ENCODE measurements around the gene CCNF. TPM values are rescaled to one million over a fixed set of nuclear protein-coding genes. Genes with fewer than 3 reads are reported as not detected.

CCNF gene
- polyA plus RNA-seq, 1 donor (not counting 4 experiments of a cell fraction or from before 2014, with no cell fraction given): 3.5 TPM

- Histone ChIP-seq H2AFZ (ENCODE audit: control insufficient read depth, low read length) (peak overlapping the region; percentile 87), H3K4me2 (ENCODE audit: control insufficient read depth, extremely low read depth, insufficient read depth, low read depth, low read length) (peak overlapping the region; percentile 93), H3K4me3 (ENCODE audit: control insufficient read depth in 2 of 3, extremely low read depth in 1 of 3, insufficient read depth in 2 of 3, low read depth in 1 of 3, low read length in 3 of 3) (peak overlapping the region; percentile 43 to 82 (median 76)), H3K9me3 (ENCODE audit: control insufficient read depth, low read depth, low read length) (no peaks in the 10 kb centered on the region), H3K27me3 (ENCODE audit: control insufficient read depth, extremely low read depth, insufficient read depth, low read length) (no peaks in the 10 kb centered on the region), H3K27ac (ENCODE audit: control insufficient read depth, insufficient read depth, low read length) (no peak overlapping the region), H4K20me1 (ENCODE audit: control insufficient read depth, extremely low read depth, insufficient read depth, low read length) (no peaks in the 10 kb centered on the region), H3K79me2 (ENCODE audit: control insufficient read depth, insufficient read depth, low read length) (no peaks in the 10 kb centered on the region), H3K9ac (ENCODE audit: control insufficient read depth, extremely low read depth, insufficient read depth, low read length) (peak overlapping the region; percentile 61), H3K4me1 (ENCODE audit: control insufficient read depth, extremely low read depth, insufficient read depth, low read length) (peaks cover 10% of the 10 kb centered on the region), H3K9me1 (ENCODE audit: control insufficient read depth, extremely low read depth, insufficient read depth, low read length) (no peaks in the 10 kb centered on the region), H3K36me3 (ENCODE audit: control insufficient read depth in 2 of 2, extremely low read depth in 1 of 2, insufficient read depth in 2 of 2, low read length in 2 of 2) (peaks cover 8 to 17% of the 10 kb centered on the region in 2 experiments)
- FAIRE-seq (no peak), DNase-seq (ENCODE audit: low read depth, low spot score) (no peak)
- dilution Hi-C loops (cut with MboI; ENCODE audit: extremely low pct_ligation_motif_present, low sequenced_read_pairs): no loop called here
- no peak for TF ChIP-seq EZH2 (IDR thresholded peaks at IDR 0.05; ENCODE audit: low read length)
- TF ChIP-seq CTCF (optimal IDR thresholded peaks at IDR 0.05 in 1 of 3, IDR thresholded peaks at IDR 0.05 in 1 of 3, conservative IDR thresholded peaks at IDR 0.05 in 1 of 3; ENCODE audit: extremely low read depth in 1 of 3, insufficient read depth in 2 of 3, low read length in 3 of 3): no peak
These were observed 29.8 kb downstream of the CCNF start for GRCh38 chr16:2458887-2459646.

GRCh38 chr16:2459647-2460390 lies 30.6 kb downstream of the CCNF start, which contains the start of gene TEDC2:
Gene TEDC2, plus strand, starts transcription at chr16:2460109. Its CDS starts 36 bp downstream, at chr16:2460145.
- H3K9me3 ChIP-seq (ENCODE audit: control insufficient read depth, low read depth, low read length): no peaks in the 10 kb centered on the region
- no peaks in the 10 kb centered on the region for H3K27me3 ChIP-seq (ENCODE audit: control insufficient read depth, extremely low read depth, insufficient read depth, low read length)
- H3K36me3 ChIP-seq (ENCODE audit: control insufficient read depth in 2 of 2, extremely low read depth in 1 of 2, insufficient read depth in 2 of 2, low read length in 2 of 2): peaks cover 6 to 17% of the 10 kb centered on the region in 2 experiments
- H3K4me1 ChIP-seq (ENCODE audit: control insufficient read depth, extremely low read depth, insufficient read depth, low read length): peaks cover 10% of the 10 kb centered on the region
- H2AFZ ChIP-seq (ENCODE audit: control insufficient read depth, low read length): peak within 1 kb of the TSS; percentile 87
- H3K9me1 ChIP-seq (ENCODE audit: control insufficient read depth, extremely low read depth, insufficient read depth, low read length): no peaks in the 10 kb centered on the region
- FAIRE-seq (peak; percentile 53), DNase-seq (ENCODE audit: low read depth, low spot score) (peak; percentile 74)
- peak within 1 kb of the TSS; percentile 61 for H3K9ac ChIP-seq (ENCODE audit: control insufficient read depth, extremely low read depth, insufficient read depth, low read length)
- peak within 1 kb of the TSS; percentile 8 for H3K27ac ChIP-seq (ENCODE audit: control insufficient read depth, insufficient read depth, low read length)
- TF ChIP-seq EZH2 (IDR thresholded peaks at IDR 0.05; ENCODE audit: low read length) (no peak), CTCF (optimal IDR thresholded peaks at IDR 0.05 in 1 of 3, IDR thresholded peaks at IDR 0.05 in 1 of 3, conservative IDR thresholded peaks at IDR 0.05 in 1 of 3; ENCODE audit: extremely low read depth in 1 of 3, insufficient read depth in 2 of 3, low read length in 3 of 3) (no peak)
- H3K79me2 ChIP-seq (ENCODE audit: control insufficient read depth, insufficient read depth, low read length): no peaks in the 10 kb centered on the region
- peak within 1 kb of the TSS; percentile 43 to 82 (median 76) for H3K4me3 ChIP-seq (ENCODE audit: control insufficient read depth in 2 of 3, extremely low read depth in 1 of 3, insufficient read depth in 2 of 3, low read depth in 1 of 3, low read length in 3 of 3)
- dilution Hi-C loops (cut with MboI; ENCODE audit: extremely low pct_ligation_motif_present, low sequenced_read_pairs): no loop called here
- no peaks in the 10 kb centered on the region for H4K20me1 ChIP-seq (ENCODE audit: control insufficient read depth, extremely low read depth, insufficient read depth, low read length)
- H3K4me2 ChIP-seq (ENCODE audit: control insufficient read depth, extremely low read depth, insufficient read depth, low read depth, low read length): peak within 1 kb of the TSS; percentile 93

All from keratinocyte (primary cell).